Measurements from ENCODE around the gene ASTL. TPM values are rescaled to one million over a fixed set of nuclear protein-coding genes. Genes with fewer than 3 reads are reported as not detected.

The ASTL gene
- total and polyA plus RNA-seq, 4 donors: not detected

- DNase-seq (ENCODE audit: low spot score): no peak
- peaks cover 0 to 1% (median 0%) of the 10 kb centered on the region in 4 donors for H3K9me3 ChIP-seq (ENCODE audit: control insufficient read depth in 4 of 4, low read length in 3 of 4)
- H3K9ac ChIP-seq (ENCODE audit: low read depth in 1 of 2, low read length in 2 of 2): no peak overlapping the region
- TF ChIP-seq NR2F2 (IDR thresholded peaks at IDR 0.05) (no peak), JUND (IDR thresholded peaks at IDR 0.05) (no peak), SP1 (IDR thresholded peaks at IDR 0.05) (no peak), YY1 (IDR thresholded peaks at IDR 0.05) (no peak), HNF4A (conservative IDR thresholded peaks at IDR 0.05) (no peak), EGR1 (IDR thresholded peaks at IDR 0.05; ENCODE audit: low read depth in 2 of 2) (no peak), HNF4G (IDR thresholded peaks at IDR 0.05) (no peak)
- TF ChIP-seq, protein P1, sequence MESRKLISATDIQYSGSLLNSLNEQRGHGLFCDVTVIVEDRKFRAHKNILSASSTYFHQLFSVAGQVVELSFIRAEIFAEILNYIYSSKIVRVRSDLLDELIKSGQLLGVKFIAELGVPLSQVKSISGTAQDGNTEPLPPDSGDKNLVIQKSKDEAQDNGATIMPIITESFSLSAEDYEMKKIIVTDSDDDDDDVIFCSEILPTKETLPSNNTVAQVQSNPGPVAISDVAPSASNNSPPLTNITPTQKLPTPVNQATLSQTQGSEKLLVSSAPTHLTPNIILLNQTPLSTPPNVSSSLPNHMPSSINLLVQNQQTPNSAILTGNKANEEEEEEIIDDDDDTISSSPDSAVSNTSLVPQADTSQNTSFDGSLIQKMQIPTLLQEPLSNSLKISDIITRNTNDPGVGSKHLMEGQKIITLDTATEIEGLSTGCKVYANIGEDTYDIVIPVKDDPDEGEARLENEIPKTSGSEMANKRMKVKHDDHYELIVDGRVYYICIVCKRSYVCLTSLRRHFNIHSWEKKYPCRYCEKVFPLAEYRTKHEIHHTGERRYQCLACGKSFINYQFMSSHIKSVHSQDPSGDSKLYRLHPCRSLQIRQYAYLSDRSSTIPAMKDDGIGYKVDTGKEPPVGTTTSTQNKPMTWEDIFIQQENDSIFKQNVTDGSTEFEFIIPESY (IDR thresholded peaks at IDR 0.05): no peak
- TF ChIP-seq, protein P2, sequence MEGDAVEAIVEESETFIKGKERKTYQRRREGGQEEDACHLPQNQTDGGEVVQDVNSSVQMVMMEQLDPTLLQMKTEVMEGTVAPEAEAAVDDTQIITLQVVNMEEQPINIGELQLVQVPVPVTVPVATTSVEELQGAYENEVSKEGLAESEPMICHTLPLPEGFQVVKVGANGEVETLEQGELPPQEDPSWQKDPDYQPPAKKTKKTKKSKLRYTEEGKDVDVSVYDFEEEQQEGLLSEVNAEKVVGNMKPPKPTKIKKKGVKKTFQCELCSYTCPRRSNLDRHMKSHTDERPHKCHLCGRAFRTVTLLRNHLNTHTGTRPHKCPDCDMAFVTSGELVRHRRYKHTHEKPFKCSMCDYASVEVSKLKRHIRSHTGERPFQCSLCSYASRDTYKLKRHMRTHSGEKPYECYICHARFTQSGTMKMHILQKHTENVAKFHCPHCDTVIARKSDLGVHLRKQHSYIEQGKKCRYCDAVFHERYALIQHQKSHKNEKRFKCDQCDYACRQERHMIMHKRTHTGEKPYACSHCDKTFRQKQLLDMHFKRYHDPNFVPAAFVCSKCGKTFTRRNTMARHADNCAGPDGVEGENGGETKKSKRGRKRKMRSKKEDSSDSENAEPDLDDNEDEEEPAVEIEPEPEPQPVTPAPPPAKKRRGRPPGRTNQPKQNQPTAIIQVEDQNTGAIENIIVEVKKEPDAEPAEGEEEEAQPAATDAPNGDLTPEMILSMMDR (IDR thresholded peaks at IDR 0.05; ENCODE audit: low read depth, low read length, missing input control): no peak
- no peaks in the 10 kb centered on the region for H3K4me1 ChIP-seq (ENCODE audit: control insufficient read depth in 4 of 4, insufficient read depth in 4 of 4, low read length in 3 of 4)
- WGBS: 96% methylated on average over 5 of the region's 5 CpGs
- no peaks in the 10 kb centered on the region for H3K36me3 ChIP-seq (ENCODE audit: control insufficient read depth in 4 of 4, insufficient read depth in 3 of 4, low read depth in 1 of 4, low read length in 3 of 4)
- H3K4me3 ChIP-seq (ENCODE audit: low read depth in 1 of 3, low read length in 3 of 3): no peak overlapping the region
- H3K27ac ChIP-seq (ENCODE audit: low read depth in 1 of 2, low read length in 2 of 2): no peak overlapping the region
- no peaks in the 10 kb centered on the region for H3K27me3 ChIP-seq (ENCODE audit: control insufficient read depth in 4 of 4, insufficient read depth in 4 of 4, low read length in 3 of 4)
Observed at GRCh38 chr2:96156926-96157648, 18.8 kb upstream of the ASTL start.

DNA sequence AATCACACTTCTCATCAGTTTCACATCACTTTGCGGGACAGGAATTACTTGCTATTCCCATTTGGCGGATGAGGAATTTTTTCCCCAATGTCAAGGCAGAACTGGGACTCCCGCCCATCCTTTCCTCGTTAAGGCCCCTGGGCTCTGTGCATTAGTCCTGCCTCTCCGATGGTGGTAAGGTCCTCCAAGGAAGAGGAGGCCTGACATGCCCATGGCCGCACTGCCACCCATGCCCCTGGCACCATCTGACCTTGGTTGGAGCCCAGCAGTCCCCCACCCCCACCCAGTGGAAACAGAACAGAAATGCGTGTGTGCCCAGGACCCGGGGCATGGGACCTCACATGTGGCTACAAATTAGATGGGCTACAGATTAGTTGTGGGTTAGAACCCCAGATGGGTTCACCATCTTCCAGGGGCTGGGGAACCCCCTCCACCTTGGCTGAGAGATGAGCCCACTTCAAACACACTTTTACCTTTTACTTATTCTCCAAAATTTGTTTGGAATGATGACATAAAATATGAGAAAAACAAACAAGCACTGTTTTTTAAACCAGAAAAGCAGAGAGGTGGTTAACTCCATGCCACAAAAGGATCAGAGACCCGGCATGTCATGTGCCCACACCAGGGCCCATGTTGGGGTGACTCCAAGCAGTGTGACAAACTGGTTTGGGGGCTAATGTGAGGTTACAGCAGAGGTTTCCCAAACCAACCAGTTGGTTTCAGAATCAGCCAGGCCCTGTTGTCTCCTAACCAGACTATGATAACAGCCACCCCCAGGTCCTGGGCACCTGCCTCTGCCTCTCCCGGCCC, 17.9 kb upstream of the ASTL start:
- TF ChIP-seq GABPA (IDR thresholded peaks at IDR 0.05 in 1 of 2, conservative IDR thresholded peaks at IDR 0.05 in 1 of 2) (no peak), YY1 (IDR thresholded peaks at IDR 0.05) (no peak), TAF1 (conservative IDR thresholded peaks at IDR 0.05) (no peak), FOXA2 (IDR thresholded peaks at IDR 0.05) (no peak), HNF4G (IDR thresholded peaks at IDR 0.05) (no peak), NR2F2 (IDR thresholded peaks at IDR 0.05) (no peak), JUND (IDR thresholded peaks at IDR 0.05) (no peak), EGR1 (IDR thresholded peaks at IDR 0.05; ENCODE audit: low read depth in 2 of 2) (no peak), RAD21 (IDR thresholded peaks at IDR 0.05) (no peak), HNF4A (conservative IDR thresholded peaks at IDR 0.05) (no peak), SP1 (IDR thresholded peaks at IDR 0.05) (no peak), RXRA (IDR thresholded peaks at IDR 0.05) (no peak)
- TF ChIP-seq, protein P2 (IDR thresholded peaks at IDR 0.05; ENCODE audit: low read depth, low read length, missing input control): no peak
- TF ChIP-seq, protein P3, sequence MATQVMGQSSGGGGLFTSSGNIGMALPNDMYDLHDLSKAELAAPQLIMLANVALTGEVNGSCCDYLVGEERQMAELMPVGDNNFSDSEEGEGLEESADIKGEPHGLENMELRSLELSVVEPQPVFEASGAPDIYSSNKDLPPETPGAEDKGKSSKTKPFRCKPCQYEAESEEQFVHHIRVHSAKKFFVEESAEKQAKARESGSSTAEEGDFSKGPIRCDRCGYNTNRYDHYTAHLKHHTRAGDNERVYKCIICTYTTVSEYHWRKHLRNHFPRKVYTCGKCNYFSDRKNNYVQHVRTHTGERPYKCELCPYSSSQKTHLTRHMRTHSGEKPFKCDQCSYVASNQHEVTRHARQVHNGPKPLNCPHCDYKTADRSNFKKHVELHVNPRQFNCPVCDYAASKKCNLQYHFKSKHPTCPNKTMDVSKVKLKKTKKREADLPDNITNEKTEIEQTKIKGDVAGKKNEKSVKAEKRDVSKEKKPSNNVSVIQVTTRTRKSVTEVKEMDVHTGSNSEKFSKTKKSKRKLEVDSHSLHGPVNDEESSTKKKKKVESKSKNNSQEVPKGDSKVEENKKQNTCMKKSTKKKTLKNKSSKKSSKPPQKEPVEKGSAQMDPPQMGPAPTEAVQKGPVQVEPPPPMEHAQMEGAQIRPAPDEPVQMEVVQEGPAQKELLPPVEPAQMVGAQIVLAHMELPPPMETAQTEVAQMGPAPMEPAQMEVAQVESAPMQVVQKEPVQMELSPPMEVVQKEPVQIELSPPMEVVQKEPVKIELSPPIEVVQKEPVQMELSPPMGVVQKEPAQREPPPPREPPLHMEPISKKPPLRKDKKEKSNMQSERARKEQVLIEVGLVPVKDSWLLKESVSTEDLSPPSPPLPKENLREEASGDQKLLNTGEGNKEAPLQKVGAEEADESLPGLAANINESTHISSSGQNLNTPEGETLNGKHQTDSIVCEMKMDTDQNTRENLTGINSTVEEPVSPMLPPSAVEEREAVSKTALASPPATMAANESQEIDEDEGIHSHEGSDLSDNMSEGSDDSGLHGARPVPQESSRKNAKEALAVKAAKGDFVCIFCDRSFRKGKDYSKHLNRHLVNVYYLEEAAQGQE (IDR thresholded peaks at IDR 0.05): no peak
- TF ChIP-seq, protein P4, sequence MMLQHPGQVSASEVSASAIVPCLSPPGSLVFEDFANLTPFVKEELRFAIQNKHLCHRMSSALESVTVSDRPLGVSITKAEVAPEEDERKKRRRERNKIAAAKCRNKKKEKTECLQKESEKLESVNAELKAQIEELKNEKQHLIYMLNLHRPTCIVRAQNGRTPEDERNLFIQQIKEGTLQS (IDR thresholded peaks at IDR 0.05): no peak
- TF ChIP-seq, protein P5, sequence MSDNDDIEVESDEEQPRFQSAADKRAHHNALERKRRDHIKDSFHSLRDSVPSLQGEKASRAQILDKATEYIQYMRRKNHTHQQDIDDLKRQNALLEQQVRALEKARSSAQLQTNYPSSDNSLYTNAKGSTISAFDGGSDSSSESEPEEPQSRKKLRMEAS (IDR thresholded peaks at IDR 0.05): no peak
- Histone ChIP-seq H3K27ac (ENCODE audit: low read depth in 1 of 2, low read length in 2 of 2) (no peak overlapping the region), H3K4me1 (ENCODE audit: control insufficient read depth in 4 of 4, insufficient read depth in 4 of 4, low read length in 3 of 4) (no peaks in the 10 kb centered on the region), H3K9me3 (ENCODE audit: control insufficient read depth in 4 of 4, low read length in 3 of 4) (peaks cover 0 to 1% (median 0%) of the 10 kb centered on the region in 4 donors), H3K9ac (ENCODE audit: low read depth in 1 of 2, low read length in 2 of 2) (no peak overlapping the region), H3K4me3 (ENCODE audit: low read depth in 1 of 3, low read length in 3 of 3) (no peak overlapping the region), H3K36me3 (ENCODE audit: control insufficient read depth in 4 of 4, insufficient read depth in 3 of 4, low read depth in 1 of 4, low read length in 3 of 4) (no peaks in the 10 kb centered on the region), H3K27me3 (ENCODE audit: control insufficient read depth in 4 of 4, insufficient read depth in 4 of 4, low read length in 3 of 4) (no peaks in the 10 kb centered on the region)
- DNase-seq (ENCODE audit: low spot score): no peak
- WGBS: 90% methylated on average over 10 of the region's 10 CpGs

All from liver (tissue), 9 donors.